HG02610 (cell line): ENCODE measurements around the gene FCER2.
"Not testable (repeated sequence)": the region's sequence is repeated elsewhere in the genome, so short reads cannot be mapped to it uniquely, and the experiment has no call there.

ENCODE experiments used
- ATAC-seq: cut with Tn5 transposase; IDR thresholded peaks from one replicate; pipeline ENCODE4 v1.9.1; 2021; ENCODE audit warnings: mild to moderate bottlenecking, moderate library complexity; ENCODE audit not compliant: unreplicated experiment

FCER2 gene

GRCh38 chr19:7654401-7654800, 47.5 kb downstream of the FCER2 start:
- ATAC-seq: no peak

GRCh38 chr19:7652061-7652641, 49.8 kb downstream of the FCER2 start:
- ATAC-seq: no peak

GRCh38 chr19:7650148-7650547, 51.8 kb downstream of the FCER2 start:
- no peak for ATAC-seq

GRCh38 chr19:7648265-7649014, 53.5 kb downstream of the FCER2 start:
- no peak for ATAC-seq

- ATAC-seq: no peak
Observed at GRCh38 chr19:7647156-7647555, 54.8 kb downstream of the FCER2 start.

GRCh38 chr19:7646426-7646700, 55.6 kb downstream of the FCER2 start:
- ATAC-seq: no peak

GRCh38 chr19:7645656-7646425, 56.1 kb downstream of the FCER2 start:
- ATAC-seq: no peak

GRCh38 chr19:7645163-7645562, 56.8 kb downstream of the FCER2 start:
- ATAC-seq: no peak

- ATAC-seq: no peak
Observed at GRCh38 chr19:7644550-7644877, 57.4 kb downstream of the FCER2 start.

- not testable (repeated sequence) for ATAC-seq
Observed at GRCh38 chr19:7643629-7644549, 58.0 kb downstream of the FCER2 start.

GRCh38 chr19:7643031-7643415, 58.9 kb downstream of the FCER2 start:
- ATAC-seq: no peak

GRCh38 chr19:7642295-7643030, 59.5 kb downstream of the FCER2 start:
- ATAC-seq: no peak

- ATAC-seq: no peak
Observed at GRCh38 chr19:7641290-7642276, 60.3 kb downstream of the FCER2 start.

- no peak for ATAC-seq
Observed at GRCh38 chr19:7640803-7641202, 61.1 kb downstream of the FCER2 start.

- no peak for ATAC-seq
Observed at GRCh38 chr19:7639863-7640348, 62.0 kb downstream of the FCER2 start.

GRCh38 chr19:7638802-7639465, 63.0 kb downstream of the FCER2 start:
- no peak for ATAC-seq
